ENCODE data around the gene MYB.

MYB gene

DNA sequence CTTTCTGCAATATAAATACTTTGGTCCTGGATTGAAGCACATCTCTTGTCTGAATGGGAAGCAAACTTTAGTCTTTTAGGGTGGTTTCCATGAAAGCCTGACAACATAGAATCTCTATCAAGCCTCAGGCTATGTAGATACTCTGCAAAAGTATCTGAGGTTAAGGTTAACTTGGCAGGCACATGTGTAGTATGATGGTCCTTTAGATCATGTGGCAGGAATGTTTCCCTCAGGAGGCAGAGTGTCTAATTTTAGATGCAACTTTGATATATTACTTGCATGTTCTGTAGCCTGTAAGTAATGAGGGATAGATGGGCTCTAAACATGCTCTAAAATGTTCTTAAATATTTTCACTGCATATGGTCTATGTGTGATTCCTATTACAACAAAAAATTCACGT, 8.2 kb downstream of the MYB start:
- no peak overlapping the region for H3K4me3 ChIP-seq (ENCODE audit: low read length)
- H3K36me3 ChIP-seq (replicated peaks; ENCODE audit: insufficient read depth, low read length): peaks cover 29% of the 10 kb centered on the region; the same call in 1 of the 2 replicates
- no peak overlapping the region for H3K9ac ChIP-seq (ENCODE audit: low read length)
- H3K9me2 ChIP-seq (replicated peaks; ENCODE audit: insufficient read depth, low read length): no peaks in the 10 kb centered on the region
- H3F3A ChIP-seq (ENCODE audit: insufficient read depth, low read length): 0 out of 2 replicates have a peak, but pooled peaks cover 4% of the 10 kb centered on the region
- H3K79me2 ChIP-seq (ENCODE audit: low read length): peaks cover 48% of the 10 kb centered on the region
- no peak overlapping the region for H2AFZ ChIP-seq (ENCODE audit: low read length)
- no peak overlapping the region for H3K27ac ChIP-seq (ENCODE audit: low read length)
- H3K9me3 ChIP-seq (replicated peaks; ENCODE audit: insufficient read depth, low read length): no peaks in the 10 kb centered on the region
- DNase-seq: no peak
- peaks cover 5% of the 10 kb centered on the region; the same call in 1 of the 2 replicates for H4K20me1 ChIP-seq (ENCODE audit: insufficient read depth, low read length)
- no peak overlapping the region for H3K4me2 ChIP-seq (ENCODE audit: low read depth, low read length)
- no peak for TF ChIP-seq EZH2 (optimal IDR thresholded peaks at IDR 0.05; ENCODE audit: low read depth, low read length)
- TF ChIP-seq EZH2phosphoT487 (IDR thresholded peaks at IDR 0.05; ENCODE audit: low read length): no peak
- TF ChIP-seq, protein P1, sequence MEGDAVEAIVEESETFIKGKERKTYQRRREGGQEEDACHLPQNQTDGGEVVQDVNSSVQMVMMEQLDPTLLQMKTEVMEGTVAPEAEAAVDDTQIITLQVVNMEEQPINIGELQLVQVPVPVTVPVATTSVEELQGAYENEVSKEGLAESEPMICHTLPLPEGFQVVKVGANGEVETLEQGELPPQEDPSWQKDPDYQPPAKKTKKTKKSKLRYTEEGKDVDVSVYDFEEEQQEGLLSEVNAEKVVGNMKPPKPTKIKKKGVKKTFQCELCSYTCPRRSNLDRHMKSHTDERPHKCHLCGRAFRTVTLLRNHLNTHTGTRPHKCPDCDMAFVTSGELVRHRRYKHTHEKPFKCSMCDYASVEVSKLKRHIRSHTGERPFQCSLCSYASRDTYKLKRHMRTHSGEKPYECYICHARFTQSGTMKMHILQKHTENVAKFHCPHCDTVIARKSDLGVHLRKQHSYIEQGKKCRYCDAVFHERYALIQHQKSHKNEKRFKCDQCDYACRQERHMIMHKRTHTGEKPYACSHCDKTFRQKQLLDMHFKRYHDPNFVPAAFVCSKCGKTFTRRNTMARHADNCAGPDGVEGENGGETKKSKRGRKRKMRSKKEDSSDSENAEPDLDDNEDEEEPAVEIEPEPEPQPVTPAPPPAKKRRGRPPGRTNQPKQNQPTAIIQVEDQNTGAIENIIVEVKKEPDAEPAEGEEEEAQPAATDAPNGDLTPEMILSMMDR (IDR thresholded peaks at IDR 0.05; ENCODE audit: low read length): no peak
- no peaks in the 10 kb centered on the region for H3K27me3 ChIP-seq (replicated peaks; ENCODE audit: insufficient read depth, low read length)
- no peaks in the 10 kb centered on the region for H3K4me1 ChIP-seq (ENCODE audit: low read length)

DNA sequence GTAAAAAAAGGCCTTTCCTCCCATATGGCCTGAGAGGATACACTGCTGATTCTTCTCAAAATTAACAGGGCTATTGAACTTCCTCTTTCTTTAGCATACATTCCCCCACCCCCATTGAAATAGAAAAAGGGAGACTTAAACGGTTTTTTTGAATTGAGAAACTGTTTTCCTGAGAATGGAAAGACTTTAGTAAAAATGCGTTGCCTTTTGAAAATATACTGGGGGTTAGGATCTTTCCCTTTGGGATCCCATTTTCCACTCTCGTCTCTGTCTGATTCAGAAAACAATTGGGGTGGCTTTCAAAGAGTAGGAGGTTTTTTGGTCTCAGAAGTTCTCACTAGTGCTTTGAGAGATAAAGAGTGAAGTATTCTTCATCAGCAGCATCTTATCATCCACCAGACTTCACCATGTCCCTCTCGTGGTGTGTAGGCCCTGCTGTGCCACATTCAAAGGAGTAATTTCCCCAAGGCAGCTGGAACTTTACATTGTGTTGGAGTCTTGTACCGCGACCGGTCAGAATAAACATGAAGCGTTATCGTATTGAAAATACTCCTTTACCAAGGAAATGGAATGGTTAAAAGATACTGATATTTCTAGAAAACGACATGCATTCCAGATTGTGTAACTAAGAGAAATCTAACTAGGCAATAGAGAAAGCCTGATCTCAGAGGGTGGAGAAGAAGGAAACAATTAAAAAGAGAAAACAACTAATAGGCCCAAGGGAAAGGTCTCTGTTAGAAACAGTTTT, 10.6 kb downstream of the MYB start:
- Histone ChIP-seq H3K27me3 (replicated peaks; ENCODE audit: insufficient read depth, low read length) (no peaks in the 10 kb centered on the region), H3K9me2 (replicated peaks; ENCODE audit: insufficient read depth, low read length) (no peaks in the 10 kb centered on the region), H3K9ac (ENCODE audit: low read length) (no peak overlapping the region), H4K20me1 (ENCODE audit: insufficient read depth, low read length) (no peaks in the 10 kb centered on the region), H3K4me1 (ENCODE audit: low read length) (no peaks in the 10 kb centered on the region), H3K27ac (ENCODE audit: low read length) (no peak overlapping the region), H3K4me3 (ENCODE audit: low read length) (no peak overlapping the region), H2AFZ (ENCODE audit: low read length) (no peak overlapping the region), H3F3A (ENCODE audit: insufficient read depth, low read length) (0 out of 2 replicates have a peak, but pooled peaks cover 4% of the 10 kb centered on the region), H3K36me3 (replicated peaks; ENCODE audit: insufficient read depth, low read length) (peaks cover 34% of the 10 kb centered on the region; the same call in 1 of the 2 replicates), H3K79me2 (ENCODE audit: low read length) (peaks cover 25% of the 10 kb centered on the region), H3K9me3 (replicated peaks; ENCODE audit: insufficient read depth, low read length) (no peaks in the 10 kb centered on the region), H3K4me2 (ENCODE audit: low read depth, low read length) (no peak overlapping the region)
- TF ChIP-seq EZH2phosphoT487 (IDR thresholded peaks at IDR 0.05; ENCODE audit: low read length) (no peak), EZH2 (optimal IDR thresholded peaks at IDR 0.05; ENCODE audit: low read depth, low read length) (no peak)
- TF ChIP-seq, protein P1 (IDR thresholded peaks at IDR 0.05; ENCODE audit: low read length): no peak
- no peak for DNase-seq

DNA sequence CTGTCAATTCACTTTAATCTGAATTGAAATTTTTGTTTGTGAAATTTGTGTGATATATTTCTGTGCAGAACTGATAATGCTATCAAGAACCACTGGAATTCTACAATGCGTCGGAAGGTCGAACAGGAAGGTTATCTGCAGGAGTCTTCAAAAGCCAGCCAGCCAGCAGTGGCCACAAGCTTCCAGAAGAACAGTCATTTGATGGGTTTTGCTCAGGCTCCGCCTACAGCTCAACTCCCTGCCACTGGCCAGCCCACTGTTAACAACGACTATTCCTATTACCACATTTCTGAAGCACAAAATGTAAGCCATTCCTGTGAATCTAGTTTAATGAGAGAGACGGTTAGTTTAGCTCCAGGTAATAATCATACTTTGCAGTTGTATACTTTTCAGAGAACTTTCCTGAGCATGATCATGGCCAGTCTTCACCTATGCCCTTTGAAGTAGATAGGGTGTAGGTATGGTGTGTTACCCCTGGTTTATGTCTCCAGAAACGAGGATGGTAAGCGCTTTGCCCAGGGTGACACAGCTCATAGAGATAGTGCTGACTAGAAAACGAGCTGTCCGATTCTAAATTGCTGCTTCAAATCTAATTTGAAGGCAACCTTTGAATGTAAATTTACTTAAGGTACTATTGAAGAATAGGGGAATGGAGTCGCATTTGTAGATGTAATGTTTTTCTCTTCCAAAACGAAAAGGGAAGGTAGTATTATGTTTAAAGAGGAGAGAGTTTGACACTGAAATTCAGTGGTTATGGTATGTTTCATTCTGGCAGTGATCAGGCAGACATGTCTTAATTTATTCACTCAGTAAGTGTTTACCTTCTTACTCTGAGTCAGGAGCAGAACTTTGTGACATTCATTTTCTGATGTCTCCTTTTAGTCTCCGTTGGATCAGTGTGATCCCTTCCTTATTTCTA, 11.4 kb downstream of the MYB start:
- no peaks in the 10 kb centered on the region for H3K4me1 ChIP-seq (ENCODE audit: low read length)
- no peaks in the 10 kb centered on the region for H3K27me3 ChIP-seq (replicated peaks; ENCODE audit: insufficient read depth, low read length)
- no peak overlapping the region for H3K9ac ChIP-seq (ENCODE audit: low read length)
- H3K36me3 ChIP-seq (replicated peaks; ENCODE audit: insufficient read depth, low read length): peaks cover 29% of the 10 kb centered on the region
- H3K4me3 ChIP-seq (ENCODE audit: low read length): no peak overlapping the region
- no peaks in the 10 kb centered on the region for H4K20me1 ChIP-seq (ENCODE audit: insufficient read depth, low read length)
- H3K9me3 ChIP-seq (replicated peaks; ENCODE audit: insufficient read depth, low read length): no peaks in the 10 kb centered on the region
- no peak overlapping the region for H2AFZ ChIP-seq (ENCODE audit: low read length)
- H3K4me2 ChIP-seq (ENCODE audit: low read depth, low read length): no peak overlapping the region
- H3K79me2 ChIP-seq (ENCODE audit: low read length): peaks cover 17% of the 10 kb centered on the region
- H3F3A ChIP-seq (ENCODE audit: insufficient read depth, low read length): 0 out of 2 replicates have a peak, but pooled peaks cover 4% of the 10 kb centered on the region
- no peak for DNase-seq
- no peak overlapping the region for H3K27ac ChIP-seq (ENCODE audit: low read length)
- no peaks in the 10 kb centered on the region for H3K9me2 ChIP-seq (replicated peaks; ENCODE audit: insufficient read depth, low read length)
- TF ChIP-seq EZH2phosphoT487 (IDR thresholded peaks at IDR 0.05; ENCODE audit: low read length): no peak
- TF ChIP-seq, protein P1 (IDR thresholded peaks at IDR 0.05; ENCODE audit: low read length): no peak
